Measurements from ENCODE around the gene NEK2. TPM values are rescaled to one million over a fixed set of nuclear protein-coding genes. Genes with fewer than 3 reads are reported as not detected.
"Not testable (repeated sequence)": the region's sequence is repeated elsewhere in the genome, so short reads cannot be mapped to it uniquely, and the experiment has no call there.

NEK2 gene
- total RNA-seq, 3 donors from 2014 or later (not counting 1 experiment from before 2014, with no cell fraction given): 0.78 to 1.0 (median 0.99) TPM

DNA sequence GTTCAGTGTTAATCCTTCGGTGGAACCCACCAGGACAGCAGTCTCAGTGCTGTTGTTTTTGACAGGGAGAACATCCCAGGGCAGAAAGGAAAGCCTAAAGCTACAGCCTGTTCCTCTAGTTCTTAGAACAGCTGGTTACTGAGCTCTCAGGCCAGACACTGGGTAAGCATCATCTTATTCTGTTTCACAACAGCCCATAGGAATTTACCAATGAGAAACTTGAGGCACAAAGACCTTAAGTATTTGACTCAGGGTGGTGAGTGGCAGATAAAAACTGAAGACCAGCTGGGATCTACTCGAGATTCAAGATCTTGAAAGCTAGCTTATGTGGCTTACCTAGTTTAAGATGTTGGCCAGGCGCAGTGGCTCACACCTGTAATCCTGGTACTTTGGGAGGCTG, 9.4 kb upstream of the NEK2 start:
- Mint-ChIP-seq H3K4me1 (peaks cover 47 to 54% of the 10 kb centered on the region in 2 donors), H3K27me3 (ENCODE audit: low read depth in 2 of 2) (no peaks in the 10 kb centered on the region), H3K9me3 (no peaks in the 10 kb centered on the region), H3K4me3 (no peak overlapping the region), H3K27ac (peak overlapping the region in 1 of 2 donors; percentile 17), H3K36me3 (no peaks in the 10 kb centered on the region)
- no peaks in the 10 kb centered on the region for H3K27me3 ChIP-seq (ENCODE audit: control insufficient read depth, insufficient read depth, low read length)
- peaks cover 41% of the 10 kb centered on the region for H3K4me1 ChIP-seq (ENCODE audit: control insufficient read depth, insufficient read depth, low read length)
- no peak overlapping the region for H3K27ac ChIP-seq (ENCODE audit: low read length)
- no peak overlapping the region for H3K4me3 ChIP-seq (ENCODE audit: low read length)
- no peak for TF ChIP-seq CTCF (IDR thresholded peaks at IDR 0.05)
- DNase-seq: no peak
- no peaks in the 10 kb centered on the region for H3K36me3 ChIP-seq (ENCODE audit: control insufficient read depth, insufficient read depth, low read length)
- intact Hi-C loops (cut with micrococcal nuclease): loop anchor here (5.0 kb wide), 1 partner anchor 328 kb away; no protein-coding TSS in a partner anchor
- 92% methylated on average over 3 of the region's 3 CpGs for WGBS (ENCODE audit: insufficient coverage)
- H3K9me3 ChIP-seq (ENCODE audit: control insufficient read depth, insufficient read depth, low read length): no peaks in the 10 kb centered on the region
- no peak for ATAC-seq

GRCh38 chr1:211684331-211684730, 8.9 kb upstream of the NEK2 start:
- Mint-ChIP-seq H3K4me3 (peak overlapping the region; percentile 25), H3K9me3 (no peaks in the 10 kb centered on the region), H3K36me3 (no peaks in the 10 kb centered on the region), H3K27ac (peak overlapping the region in 1 of 2 donors; percentile 17), H3K4me1 (peaks cover 45 to 51% of the 10 kb centered on the region in 2 donors), H3K27me3 (ENCODE audit: low read depth in 2 of 2) (no peaks in the 10 kb centered on the region)
- Histone ChIP-seq H3K27ac (ENCODE audit: low read length) (no peak overlapping the region), H3K9me3 (ENCODE audit: control insufficient read depth, insufficient read depth, low read length) (no peaks in the 10 kb centered on the region), H3K36me3 (ENCODE audit: control insufficient read depth, insufficient read depth, low read length) (no peaks in the 10 kb centered on the region), H3K4me1 (ENCODE audit: control insufficient read depth, insufficient read depth, low read length) (peaks cover 41% of the 10 kb centered on the region), H3K27me3 (ENCODE audit: control insufficient read depth, insufficient read depth, low read length) (no peaks in the 10 kb centered on the region), H3K4me3 (ENCODE audit: low read length) (no peak overlapping the region)
- WGBS (ENCODE audit: insufficient coverage): 85% methylated on average over 3 of the region's 3 CpGs
- DNase-seq: no peak
- intact Hi-C loops (cut with micrococcal nuclease): loop anchor here (5.0 kb wide), 1 partner anchor 328 kb away; no protein-coding TSS in a partner anchor
- no peak for ATAC-seq
- TF ChIP-seq CTCF (IDR thresholded peaks at IDR 0.05): no peak

GRCh38 chr1:211683396-211684297, 8.2 kb upstream of the NEK2 start:
- TF ChIP-seq CTCF (IDR thresholded peaks at IDR 0.05): no peak
- Histone ChIP-seq H3K4me1 (ENCODE audit: control insufficient read depth, insufficient read depth, low read length) (peaks cover 41% of the 10 kb centered on the region), H3K9me3 (ENCODE audit: control insufficient read depth, insufficient read depth, low read length) (no peaks in the 10 kb centered on the region), H3K36me3 (ENCODE audit: control insufficient read depth, insufficient read depth, low read length) (no peaks in the 10 kb centered on the region), H3K27ac (ENCODE audit: low read length) (no peak overlapping the region), H3K27me3 (ENCODE audit: control insufficient read depth, insufficient read depth, low read length) (no peaks in the 10 kb centered on the region), H3K4me3 (ENCODE audit: low read length) (no peak overlapping the region)
- Mint-ChIP-seq H3K4me1 (peaks cover 44 to 51% of the 10 kb centered on the region in 2 donors), H3K9me3 (no peaks in the 10 kb centered on the region), H3K27ac (peak overlapping the region; percentile 91 to 98), H3K4me3 (no peak overlapping the region), H3K36me3 (no peaks in the 10 kb centered on the region), H3K27me3 (ENCODE audit: low read depth in 2 of 2) (no peaks in the 10 kb centered on the region)
- 94% methylated on average over 8 of the region's 8 CpGs for WGBS (ENCODE audit: insufficient coverage)
- DNase-seq (no peak), ATAC-seq (no peak)
- intact Hi-C loops (cut with micrococcal nuclease): loop anchor here (5.0 kb wide), 1 partner anchor 329 kb away; no protein-coding TSS in a partner anchor

- not testable (repeated sequence) for H3K9me3 Mint-ChIP-seq; DNase-seq; H3K27ac ChIP-seq (ENCODE audit: low read length); H3K36me3 Mint-ChIP-seq; H3K27me3 Mint-ChIP-seq (ENCODE audit: low read depth in 2 of 2); H3K9me3 ChIP-seq (ENCODE audit: control insufficient read depth, insufficient read depth, low read length); H3K4me3 ChIP-seq (ENCODE audit: low read length); H3K36me3 ChIP-seq (ENCODE audit: control insufficient read depth, insufficient read depth, low read length); H3K4me3 Mint-ChIP-seq; H3K27me3 ChIP-seq (ENCODE audit: control insufficient read depth, insufficient read depth, low read length); ATAC-seq
- intact Hi-C loops (cut with micrococcal nuclease): loop anchor here (5.0 kb wide), 1 partner anchor 330 kb away; no protein-coding TSS in a partner anchor
- WGBS (ENCODE audit: insufficient coverage): 98% methylated on average over 7 of the region's 7 CpGs
- H3K27ac Mint-ChIP-seq: peak overlapping the region; percentile 91 to 98
- peaks cover 30 to 36% of the 10 kb centered on the region in 2 donors for H3K4me1 Mint-ChIP-seq
- peaks cover 28% of the 10 kb centered on the region for H3K4me1 ChIP-seq (ENCODE audit: control insufficient read depth, insufficient read depth, low read length)
These were observed 6.8 kb upstream of the NEK2 start for GRCh38 chr1:211682186-211682585.
